PFSK-1 (cell line): ENCODE data around the gene STIM1.

Experiments
- POLR2AphosphoS5 ChIP-seq: IDR thresholded peaks from 2 replicates; pipeline ENCODE4 v1.6.1; 2012; ENCODE audit warnings: low read depth, mild to moderate bottlenecking, control low read depth, low read length, moderate library complexity
- SIN3A ChIP-seq: IDR thresholded peaks from 2 replicates; pipeline ENCODE4 v1.6.1; 2012; ENCODE audit warnings: mild to moderate bottlenecking, low read length, moderate library complexity, borderline replicate concordance; ENCODE audit not compliant: insufficient read depth
- TAF1 ChIP-seq: IDR thresholded peaks from 2 replicates; pipeline ENCODE4 v1.6.1; 2012; ENCODE audit warnings: low read length, control low read depth, borderline replicate concordance; ENCODE audit not compliant: insufficient read depth

DNA sequence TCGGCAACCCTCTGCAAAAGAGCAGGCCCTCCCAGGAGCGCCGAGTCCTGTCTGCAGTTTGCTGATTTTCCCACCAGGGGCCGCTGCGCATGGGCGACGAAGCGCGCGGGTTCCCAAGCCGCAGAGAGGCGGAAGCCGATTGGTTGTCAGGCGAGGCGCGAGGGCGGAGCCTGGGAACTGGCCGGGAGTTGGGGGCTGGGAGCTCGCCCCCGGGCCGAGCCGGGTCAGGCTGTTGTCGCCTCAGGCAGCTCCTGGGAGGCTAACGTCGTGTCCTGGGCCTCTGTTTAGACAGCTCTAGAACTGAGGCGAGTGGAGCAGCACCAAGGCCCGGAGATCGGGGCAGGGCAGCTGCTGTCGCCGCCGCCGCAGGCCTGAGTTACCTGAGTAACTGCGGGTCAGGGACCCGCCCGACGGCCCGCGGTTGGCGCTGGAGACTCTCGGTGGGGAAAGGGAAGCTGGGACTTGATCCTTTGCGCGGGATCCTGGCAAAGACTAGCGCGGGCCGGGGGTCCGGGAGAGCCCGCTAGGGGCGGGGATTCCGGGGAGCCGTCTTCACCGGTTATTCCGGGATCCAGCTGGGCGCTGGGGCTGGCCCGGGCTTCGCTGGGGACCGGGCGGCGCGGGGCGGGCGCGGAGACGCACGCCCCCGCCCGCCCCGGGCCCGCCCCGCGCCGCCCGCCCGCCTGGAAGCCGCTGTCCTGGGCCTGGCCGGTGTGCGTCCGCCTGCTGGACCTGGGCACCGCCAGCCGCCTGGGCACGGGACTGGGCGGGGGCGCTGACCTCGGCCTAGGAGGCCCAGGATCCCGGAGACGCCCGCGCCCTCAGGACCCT lies at the start of gene STIM1:
- peak; percentile 69 for TF ChIP-seq POLR2AphosphoS5
- peak; percentile 59; the same call in 1 of the 2 replicates for TF ChIP-seq SIN3A
- TF ChIP-seq TAF1: peak; percentile 62; the same call in 1 of the 2 replicates
